ENCODE measurements around the gene MCC. TPM values are rescaled to one million over a fixed set of nuclear protein-coding genes. Genes with fewer than 3 reads are reported as not detected.

Gene MCC

Small RNA genes within 50 kb of the gene (small RNA-seq; reads per million reads assigned to genes)
- not detected for gene RNU4ATAC13P (ENCODE audit: low read depth)
